ENCODE results near the gene SERPINE2. TPM values are rescaled to one million over a fixed set of nuclear protein-coding genes. Genes with fewer than 3 reads are reported as not detected.

The SERPINE2 gene
- total and polyA plus RNA-seq, 7 donors = 3.6 to 31.9 (median 8.6) TPM

- Histone ChIP-seq H3K9me3 (no peaks in the 10 kb centered on the region), H3K27ac (no peak overlapping the region), H3K4me1 (peaks cover 0 to 10% (median 4%) of the 10 kb centered on the region in 4 donors), H3K27me3 (no peaks in the 10 kb centered on the region), H3K4me3 (no peak overlapping the region), H3K36me3 (no peaks in the 10 kb centered on the region)
- DNase-seq = no peak
- no peak for TF ChIP-seq POLR2A (IDR thresholded peaks at IDR 0.05)
- no peak for TF ChIP-seq CTCF (IDR thresholded peaks at IDR 0.05)
- WGBS, 2 donors = 64 to 73% methylated on average over 6 of the region's 6 CpGs
- intact Hi-C loops (cut with DNase I) = loop anchor here (10.0 kb wide), 1 partner anchor 632 kb away; the partner anchor contains the start of gene CUL3
These were observed 86.7 kb downstream of the SERPINE2 start for GRCh38 chr2:223952280-223952968.

DNA sequence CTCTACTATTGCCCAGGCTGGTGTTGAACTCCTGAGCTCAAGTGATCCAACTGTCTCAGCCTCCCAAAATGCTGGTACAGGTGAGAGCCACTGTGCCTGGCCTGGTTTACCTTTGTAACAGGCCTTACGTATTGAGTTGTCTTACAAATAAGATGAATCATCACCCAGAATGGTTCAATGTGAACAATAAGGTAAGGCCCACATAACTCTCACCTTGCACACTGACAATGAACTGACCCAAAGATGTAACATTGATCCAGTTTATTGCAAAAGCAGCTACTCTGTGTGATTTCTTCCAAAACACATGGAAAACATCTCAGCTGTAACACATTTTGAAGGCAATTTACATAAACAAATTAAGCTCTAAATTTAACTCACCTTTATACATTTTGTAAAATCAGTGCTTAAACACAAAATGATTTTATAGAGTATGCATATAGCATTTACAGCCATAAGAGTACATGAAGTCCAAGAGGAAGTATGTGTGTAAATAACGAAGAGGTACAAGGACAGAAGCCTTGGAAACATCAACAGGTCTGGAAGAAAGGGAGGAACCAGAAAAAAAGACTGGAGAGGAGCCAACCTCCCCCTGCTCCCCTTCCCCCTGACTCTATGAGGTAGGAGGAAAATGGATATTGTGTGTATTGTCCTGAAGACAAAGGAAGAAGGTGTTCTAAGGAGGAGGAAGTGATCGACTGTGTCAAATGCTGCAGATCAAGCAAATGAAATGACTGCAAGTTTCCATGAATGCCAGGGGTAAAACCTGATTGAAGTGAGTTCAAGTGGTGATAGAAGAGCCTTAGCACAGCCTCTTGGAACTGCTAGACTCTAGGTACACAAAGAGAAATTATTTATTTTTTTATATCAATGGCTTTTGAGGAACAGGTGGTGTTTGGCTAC is 88.4 kb downstream of the SERPINE2 start:
- no peak overlapping the region for H3K4me3 ChIP-seq
- intact Hi-C loops (cut with DNase I) = loop anchor here (10.0 kb wide), 1 partner anchor 634 kb away; the partner anchor contains the start of gene CUL3
- TF ChIP-seq CTCF (IDR thresholded peaks at IDR 0.05) (no peak), POLR2A (IDR thresholded peaks at IDR 0.05) (no peak), POLR2AphosphoS5 (IDR thresholded peaks at IDR 0.05) (no peak)
- H3K27ac ChIP-seq = no peak overlapping the region
- no peak for DNase-seq
- H3K9me3 ChIP-seq = no peaks in the 10 kb centered on the region
- no peaks in the 10 kb centered on the region for H3K36me3 ChIP-seq
- no peaks in the 10 kb centered on the region for H3K27me3 ChIP-seq
- WGBS, 2 donors = 21 to 53% methylated on average over 3 of the region's 3 CpGs
- H3K4me1 ChIP-seq = peaks cover 0 to 5% (median 3%) of the 10 kb centered on the region in 4 donors

DNA sequence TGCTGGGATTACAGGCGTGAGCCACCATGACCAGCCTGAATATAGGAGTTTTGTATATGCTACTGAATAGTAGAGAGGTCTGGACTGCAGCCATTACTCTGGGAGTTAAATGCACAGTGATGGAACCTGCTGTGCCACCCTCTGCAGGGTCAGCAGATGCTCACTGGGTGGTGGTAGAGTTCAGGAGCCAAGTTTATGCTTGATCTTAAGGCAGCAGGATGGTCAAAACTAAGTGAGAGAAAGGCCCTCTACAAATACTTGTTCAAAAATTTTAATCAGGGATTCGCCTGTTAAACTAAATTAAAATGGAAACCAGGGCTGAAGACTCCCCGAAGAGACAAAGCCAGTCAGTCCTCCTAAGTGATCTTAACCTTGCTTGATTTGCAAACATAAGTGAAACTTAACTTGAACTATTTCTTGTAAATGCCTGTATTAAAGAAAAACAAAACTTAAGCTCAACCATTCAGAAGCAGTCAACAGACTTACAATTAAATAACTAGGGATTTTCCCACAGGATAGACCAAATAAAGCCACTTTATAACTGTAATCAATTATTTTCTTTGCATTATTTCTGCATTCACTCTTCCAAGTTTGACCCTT is 89.7 kb downstream of the SERPINE2 start:
- Histone ChIP-seq H3K36me3 (no peaks in the 10 kb centered on the region), H3K27ac (no peak overlapping the region), H3K9me3 (no peaks in the 10 kb centered on the region), H3K4me1 (peaks cover 0 to 10% (median 7%) of the 10 kb centered on the region in 4 donors), H3K27me3 (no peaks in the 10 kb centered on the region), H3K4me3 (no peak overlapping the region)
- no peak for DNase-seq
- intact Hi-C loops (cut with DNase I) = no loop called here
- 70 to 77% methylated on average over 3 of the region's 3 CpGs for WGBS, 2 donors
- no peak for TF ChIP-seq EP300 (IDR thresholded peaks at IDR 0.05)
- no peak for TF ChIP-seq POLR2A (IDR thresholded peaks at IDR 0.05)
- no peak for TF ChIP-seq CTCF (IDR thresholded peaks at IDR 0.05)
- no peak for TF ChIP-seq POLR2AphosphoS5 (IDR thresholded peaks at IDR 0.05)

GRCh38 chr2:223947711-223948205 is 91.3 kb downstream of the SERPINE2 start:
- WGBS, 2 donors = 77 to 79% methylated on average over 5 of the region's 5 CpGs
- DNase-seq = no peak
- Histone ChIP-seq H3K4me1 (peaks cover 0 to 23% (median 19%) of the 10 kb centered on the region in 4 donors), H3K4me3 (no peak overlapping the region), H3K27ac (no peak overlapping the region), H3K27me3 (no peaks in the 10 kb centered on the region), H3K36me3 (no peaks in the 10 kb centered on the region), H3K9me3 (no peaks in the 10 kb centered on the region)
- no peak for TF ChIP-seq EP300 (IDR thresholded peaks at IDR 0.05)
- TF ChIP-seq POLR2A (IDR thresholded peaks at IDR 0.05) = no peak
- TF ChIP-seq POLR2AphosphoS5 (IDR thresholded peaks at IDR 0.05) = no peak
- no peak for TF ChIP-seq CTCF (IDR thresholded peaks at IDR 0.05)
- intact Hi-C loops (cut with DNase I) = no loop called here

Measured in sigmoid colon (tissue), 7 donors.